H1 (cell line): ENCODE measurements around the gene INAVA. TPM values are rescaled to one million over a fixed set of nuclear protein-coding genes. Genes with fewer than 3 reads are reported as not detected.

Experiments used
- CHD7 ChIP-seq: fragments of 300-600 bp; sonication (generic); IDR thresholded peaks from 2 replicates; pipeline ENCODE4 v1.7.1; 2012; ENCODE audit warnings: low read length, moderate library complexity, mild to moderate bottlenecking, inconsistent platforms; ENCODE audit not compliant: insufficient replicate concordance
- MAX ChIP-seq: IDR thresholded peaks from 2 replicates; pipeline ENCODE4 v1.6.1; 2012; ENCODE audit warnings: inconsistent platforms
- SP4 ChIP-seq: IDR thresholded peaks from 2 replicates; pipeline ENCODE4 v1.6.1; 2012; ENCODE audit warnings: low read length, inconsistent platforms
- TCF12 ChIP-seq: IDR thresholded peaks from 2 replicates; pipeline ENCODE4 v1.6.1; 2011; ENCODE audit warnings: low read depth, mild to moderate bottlenecking, low read length
- polyA plus RNA-seq, 7 experiments: library from polyadenylated mRNA; depleted of rRNA in 3 of 7; stranded (reverse) in 5 of 7; unstranded in 2 of 7; fragments of >200 nt in 5 of 7; fragments of 200-250 nt in 2 of 7; gene quantifications; 1 replicate in 5 of 7; 2 replicates in 1 of 7; 4 replicates in 1 of 7; pipeline versions ENCODE4 v1.2.1 to v1.2.3, GENCODE V29; 2011 to 2013; ENCODE audit warnings: missing spikeins in 2 of 7, mixed read lengths in 2 of 7
- total RNA-seq: library from RNA; stranded (reverse); fragmentation: NEBNext Ultra II Directional; extraction: Animal tissue kit (Norgen Biotek cat#: 25700); gene quantifications from 2 replicates; pipeline ENCODE4 v1.2.1, GENCODE V29; 2021

INAVA gene
- total and polyA plus RNA-seq, 2 of the 8 experiments (the other 6 are each of a cell fraction or from before 2014, with no cell fraction given) = 46.8 to 49.3 TPM

- TF ChIP-seq CHD7 (no peak), SP4 (no peak), MAX (no peak), TCF12 (no peak)
Measured at GRCh38 chr1:200845360-200845759, 49.3 kb upstream of the INAVA start (continued).
